Parathyroid adenoma (tissue), 2 donors: Measurements from ENCODE around the gene KAZN.

Experiments
- H2AFZ ChIP-seq: fragments of 300-600 bp; sonication (generic); one replicate; pipeline ENCODE4 v1.7.0; 2017; ENCODE audit warnings: antibody characterized with exemption, mild to moderate bottlenecking
- H3K27ac ChIP-seq: fragments of 300-600 bp; sonication (generic); one replicate; pipeline ENCODE4 v1.7.0; 2017
- H3K27me3 ChIP-seq: fragments of 300-600 bp; sonication (generic); one replicate; pipeline ENCODE4 v1.7.0; 2017; ENCODE audit warnings: low read length; ENCODE audit not compliant: control insufficient read depth, insufficient read depth
- H3K36me3 ChIP-seq: fragments of 300-600 bp; sonication (generic); one replicate; pipeline ENCODE4 v1.7.0; 2017; ENCODE audit warnings: low read length; ENCODE audit not compliant: control insufficient read depth, insufficient read depth
- H3K4me1 ChIP-seq: fragments of 300-600 bp; sonication (generic); one replicate; pipeline ENCODE4 v1.7.0; 2017; ENCODE audit warnings: control low read depth
- H3K4me2 ChIP-seq: fragments of 300-600 bp; sonication (generic); one replicate; pipeline ENCODE4 v1.7.0; 2017; ENCODE audit warnings: low read length
- H3K4me3 ChIP-seq: fragments of 300-600 bp; sonication (generic); one replicate; pipeline ENCODE4 v1.7.0; 2017; ENCODE audit warnings: low read depth, low read length
- H3K79me2 ChIP-seq: fragments of 300-600 bp; sonication (generic); one replicate; pipeline ENCODE4 v1.7.0; 2017; ENCODE audit warnings: control low read depth
- H3K9ac ChIP-seq: fragments of 300-600 bp; sonication (generic); one replicate; pipeline ENCODE4 v1.7.0; 2017; ENCODE audit warnings: mild to moderate bottlenecking
- H3K9me3 ChIP-seq: fragments of 300-600 bp; sonication (generic); one replicate; pipeline ENCODE4 v1.7.0; 2017; ENCODE audit warnings: low read length; ENCODE audit not compliant: control insufficient read depth
- CTCF ChIP-seq: fragments of 300-600 bp; sonication (generic); IDR thresholded peaks from one replicate; pipeline ENCODE4 v1.7.0; 2017; ENCODE audit warnings: antibody characterized with exemption, mild to moderate bottlenecking
- donor health status: primary hyperparathyroidism.

The KAZN gene

GRCh38 chr1:14580986-14581385, 17.5 kb upstream of the KAZN start:
- Histone ChIP-seq H3K4me1 (no peaks in the 10 kb centered on the region), H2AFZ (no peak overlapping the region)

GRCh38 chr1:14583788-14584187, 14.7 kb upstream of the KAZN start:
- Histone ChIP-seq H3K4me1 (no peaks in the 10 kb centered on the region), H2AFZ (no peak overlapping the region), H3K9ac (no peak overlapping the region), H3K27me3 (no peaks in the 10 kb centered on the region), H3K9me3 (no peaks in the 10 kb centered on the region), H3K4me3 (no peak overlapping the region), H3K4me2 (no peak overlapping the region), H3K27ac (no peak overlapping the region), H3K79me2 (no peaks in the 10 kb centered on the region), H3K36me3 (no peaks in the 10 kb centered on the region)
- no peak for TF ChIP-seq CTCF

More at GRCh38 chr1:14580986-14581385, 17.5 kb upstream of the KAZN start:
- TF ChIP-seq CTCF = no peak
- Histone ChIP-seq H3K4me3 (no peak overlapping the region), H3K36me3 (no peaks in the 10 kb centered on the region), H3K9me3 (no peaks in the 10 kb centered on the region), H3K9ac (no peak overlapping the region), H3K79me2 (no peaks in the 10 kb centered on the region), H3K27ac (no peak overlapping the region), H3K27me3 (no peaks in the 10 kb centered on the region), H3K4me2 (no peak overlapping the region)

GRCh38 chr1:14585728-14586127, 12.8 kb upstream of the KAZN start:
- H2AFZ ChIP-seq = no peak overlapping the region
- no peaks in the 10 kb centered on the region for H3K36me3 ChIP-seq
- H3K9ac ChIP-seq = no peak overlapping the region
- H3K27me3 ChIP-seq = no peaks in the 10 kb centered on the region
- H3K4me1 ChIP-seq = no peaks in the 10 kb centered on the region
- no peak overlapping the region for H3K4me3 ChIP-seq
- no peaks in the 10 kb centered on the region for H3K79me2 ChIP-seq
- H3K27ac ChIP-seq = no peak overlapping the region
- no peak for TF ChIP-seq CTCF
- no peaks in the 10 kb centered on the region for H3K9me3 ChIP-seq
- H3K4me2 ChIP-seq = no peak overlapping the region

- Histone ChIP-seq H3K27me3 (no peaks in the 10 kb centered on the region), H3K27ac (no peak overlapping the region), H3K4me1 (no peaks in the 10 kb centered on the region), H3K36me3 (no peaks in the 10 kb centered on the region), H3K9me3 (no peaks in the 10 kb centered on the region), H3K79me2 (no peaks in the 10 kb centered on the region), H2AFZ (no peak overlapping the region), H3K4me2 (no peak overlapping the region), H3K4me3 (no peak overlapping the region), H3K9ac (no peak overlapping the region)
- no peak for TF ChIP-seq CTCF
These were observed 7.9 kb upstream of the KAZN start for GRCh38 chr1:14590411-14591180.

GRCh38 chr1:14591600-14591999, 6.9 kb upstream of the KAZN start:
- Histone ChIP-seq H3K4me3 (no peak overlapping the region), H3K27ac (no peak overlapping the region), H3K27me3 (no peaks in the 10 kb centered on the region), H3K4me1 (no peaks in the 10 kb centered on the region), H3K4me2 (no peak overlapping the region), H2AFZ (no peak overlapping the region), H3K9ac (no peak overlapping the region), H3K9me3 (no peaks in the 10 kb centered on the region), H3K36me3 (no peaks in the 10 kb centered on the region), H3K79me2 (no peaks in the 10 kb centered on the region)
- TF ChIP-seq CTCF = no peak
